GM10266 (cell line): Measurements from ENCODE around the gene CCDC200.

Source experiments
- DNase-seq: peaks from one replicate; pipeline ENCODE4 v3.0.0; 2012; ENCODE audit errors: extremely low spot score
- CTCF ChIP-seq: IDR thresholded peaks from 2 replicates; pipeline ENCODE4 v1.5.1; 2012; ENCODE audit warnings: mild to moderate bottlenecking, low read depth; ENCODE audit not compliant: control insufficient read depth, insufficient read depth; ENCODE audit errors: missing control alignments

Gene CCDC200

GRCh38 chr17:43224146-43224705 lies 4.2 kb downstream of the CCDC200 start:
- no peak for TF ChIP-seq CTCF
- DNase-seq, result no peak

GRCh38 chr17:43220511-43221125 lies 7.8 kb downstream of the CCDC200 start:
- TF ChIP-seq CTCF, result no peak
- DNase-seq, result no peak

- TF ChIP-seq CTCF, result no peak
Observed at GRCh38 chr17:43219746-43220380, 8.6 kb downstream of the CCDC200 start.

GRCh38 chr17:43219001-43219400 lies 9.4 kb downstream of the CCDC200 start:
- TF ChIP-seq CTCF, result no peak
- no peak for DNase-seq

More at GRCh38 chr17:43219746-43220380, 8.6 kb downstream of the CCDC200 start:
- no peak for DNase-seq

GRCh38 chr17:43217614-43218087 lies 10.8 kb downstream of the CCDC200 start:
- no peak for DNase-seq
- no peak for TF ChIP-seq CTCF

- DNase-seq, result no peak
- no peak for TF ChIP-seq CTCF
Observed at GRCh38 chr17:43216762-43217613, 11.4 kb downstream of the CCDC200 start.
